NCI-H1417 treated with DMSO at 0.1 percent for 48 hours (cell line): Measurements from ENCODE around the gene PRXL2A.
"Not testable (repeated sequence)": the region's sequence is repeated elsewhere in the genome, so short reads cannot be mapped to it uniquely, and the experiment has no call there.

Experiments
- DNase-seq: peaks from one replicate; lab custom pipeline; 2025; lab: John Stamatoyannopoulos, UW

Gene PRXL2A, protein sequence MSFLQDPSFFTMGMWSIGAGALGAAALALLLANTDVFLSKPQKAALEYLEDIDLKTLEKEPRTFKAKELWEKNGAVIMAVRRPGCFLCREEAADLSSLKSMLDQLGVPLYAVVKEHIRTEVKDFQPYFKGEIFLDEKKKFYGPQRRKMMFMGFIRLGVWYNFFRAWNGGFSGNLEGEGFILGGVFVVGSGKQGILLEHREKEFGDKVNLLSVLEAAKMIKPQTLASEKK

DNA sequence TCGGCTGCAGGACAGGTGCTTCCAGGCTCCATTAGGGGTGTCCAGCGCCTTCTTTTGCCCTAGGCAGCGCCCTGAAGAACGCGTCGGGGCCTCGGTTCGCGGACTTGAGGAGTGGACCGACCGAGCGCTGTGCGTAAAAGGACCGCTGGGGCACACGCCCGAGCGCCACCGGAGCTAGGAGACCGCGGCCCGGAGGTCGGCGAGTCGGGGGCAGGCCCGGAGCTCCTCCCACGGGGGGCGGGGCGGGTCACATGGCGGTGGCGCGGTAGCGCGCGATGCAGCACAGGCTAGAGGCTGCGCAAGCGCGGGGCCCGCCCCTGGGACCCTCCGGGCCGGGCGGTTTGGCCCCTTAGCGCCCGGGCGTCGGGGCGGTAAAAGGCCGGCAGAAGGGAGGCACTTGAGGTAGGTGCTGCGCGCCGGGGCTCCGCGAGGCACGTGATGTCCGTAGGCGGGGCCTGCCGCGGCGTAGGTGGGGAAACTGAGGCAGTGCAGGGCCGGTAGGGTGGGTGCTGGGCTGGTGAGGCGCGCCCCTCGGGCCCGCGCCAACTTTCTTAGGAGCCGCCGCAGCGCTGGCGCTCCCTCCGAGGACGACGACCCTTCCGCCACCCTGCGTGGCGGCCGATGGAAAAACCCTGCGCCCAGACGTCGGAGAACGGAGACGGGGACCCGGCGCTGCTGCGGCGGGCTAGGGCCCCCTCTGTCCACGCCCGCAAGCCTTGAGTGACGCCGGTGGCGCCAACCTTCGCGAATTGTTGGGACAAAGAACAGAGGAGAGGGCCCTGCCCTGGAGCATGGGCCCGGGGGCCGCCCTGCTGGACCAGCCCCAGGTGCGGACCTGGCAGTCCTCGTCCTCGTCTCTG lies at the start of gene PRXL2A:
TSS of gene PRXL2A (plus strand) at position 310 of the 860 bp plus-strand sequence. CDS start 11,917 bp downstream, outside the sequence.
- DNase-seq, result peak; percentile 26

DNA sequence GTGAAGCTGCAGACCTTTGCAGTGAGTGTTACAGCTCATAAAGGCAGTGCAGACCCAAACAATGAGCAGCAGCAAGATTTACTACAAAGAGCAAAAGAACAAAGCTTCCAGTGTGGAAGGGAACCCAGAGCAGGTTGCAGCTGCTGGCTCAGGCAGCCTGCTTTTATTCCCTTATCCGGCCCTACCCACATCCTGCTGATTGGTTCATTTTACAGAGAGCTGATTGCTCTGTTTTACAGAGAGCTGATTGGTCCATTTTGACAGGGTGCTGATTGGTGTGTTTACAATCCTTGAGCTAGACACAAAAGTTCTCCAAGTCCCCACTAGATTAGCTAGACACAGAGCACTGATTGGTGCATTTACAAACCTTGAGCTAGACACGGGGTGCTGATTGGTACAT lies 49.4 kb upstream of the PRXL2A start:
- DNase-seq, result not testable (repeated sequence)

DNA sequence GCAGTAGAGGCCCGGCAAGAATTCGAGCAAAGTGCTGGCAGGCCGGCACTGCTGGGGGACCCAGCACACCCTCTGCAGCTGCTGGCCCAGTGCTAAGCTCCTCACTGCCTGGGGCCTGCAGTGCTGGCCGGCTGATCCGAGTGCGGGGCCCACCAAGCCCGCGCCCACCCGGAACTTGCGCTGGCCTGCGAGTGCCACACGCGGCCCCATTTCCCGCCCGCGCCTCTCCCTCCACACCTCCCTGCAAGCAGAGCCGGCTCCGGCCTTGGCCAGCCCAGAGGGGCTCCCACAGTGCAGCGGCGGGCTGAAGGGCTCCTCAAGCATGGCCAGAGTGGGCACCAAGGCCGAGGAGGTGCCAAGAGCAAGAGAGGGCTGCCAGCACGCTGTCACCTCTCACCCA lies 48.7 kb upstream of the PRXL2A start:
- DNase-seq, result no peak

DNA sequence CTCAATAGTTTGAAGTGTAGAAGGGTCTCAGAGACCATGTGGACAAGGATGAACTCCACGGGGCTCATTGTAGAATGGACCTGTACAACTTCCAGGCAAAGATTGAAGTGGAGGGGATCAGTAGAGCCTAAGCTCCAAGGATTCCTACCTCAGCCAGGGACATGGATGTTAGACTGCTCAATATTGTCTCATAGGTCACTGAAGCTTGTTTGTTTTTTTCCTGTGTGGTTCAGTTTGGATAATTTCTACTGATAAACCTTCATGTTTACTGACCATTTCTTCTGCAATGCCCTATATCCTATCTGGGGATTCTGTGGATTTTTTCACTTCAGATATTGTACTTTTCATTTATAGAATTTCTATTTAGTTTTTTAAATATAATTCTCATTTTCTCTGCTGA lies 42.8 kb upstream of the PRXL2A start:
- DNase-seq, result no peak

DNA sequence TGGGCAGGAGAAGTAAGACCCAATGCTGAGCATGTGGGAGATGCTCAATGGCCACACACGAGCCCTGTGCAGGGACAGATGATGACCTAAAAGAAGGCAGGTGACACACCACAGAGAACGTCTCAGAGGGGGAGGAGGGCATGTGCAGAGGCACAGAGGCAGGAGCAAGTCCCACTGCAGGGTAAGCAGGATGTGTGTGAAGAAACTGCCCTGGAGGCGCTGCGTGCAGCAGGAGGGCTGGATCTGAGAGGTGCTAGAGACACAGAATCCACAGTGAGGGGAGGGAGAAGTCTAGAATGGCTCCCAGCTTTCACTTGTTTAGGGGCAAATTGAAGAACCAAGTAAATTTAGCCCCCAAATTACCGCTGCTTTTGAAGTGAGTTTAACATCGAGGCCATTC lies 36.9 kb upstream of the PRXL2A start:
- DNase-seq, result no peak

DNA sequence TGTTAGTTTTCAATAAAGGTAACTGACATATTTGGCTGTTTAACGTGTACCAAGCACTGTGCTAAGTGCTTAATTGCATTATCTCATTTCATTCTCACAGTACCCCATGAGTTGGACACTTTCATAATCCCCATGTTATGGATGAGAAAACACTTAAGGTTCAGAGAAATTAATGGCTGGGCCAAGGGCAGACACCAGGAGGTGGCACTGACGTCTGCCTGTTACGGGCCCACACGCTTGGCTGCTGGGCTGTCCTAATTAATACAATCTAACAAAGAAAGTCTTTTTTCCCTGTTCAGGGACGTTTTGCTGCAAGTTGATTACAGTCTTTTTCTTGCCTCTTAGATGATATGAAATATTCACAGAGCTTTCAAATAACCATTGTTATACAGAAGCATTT lies 35.7 kb upstream of the PRXL2A start:
- DNase-seq, result no peak

DNA sequence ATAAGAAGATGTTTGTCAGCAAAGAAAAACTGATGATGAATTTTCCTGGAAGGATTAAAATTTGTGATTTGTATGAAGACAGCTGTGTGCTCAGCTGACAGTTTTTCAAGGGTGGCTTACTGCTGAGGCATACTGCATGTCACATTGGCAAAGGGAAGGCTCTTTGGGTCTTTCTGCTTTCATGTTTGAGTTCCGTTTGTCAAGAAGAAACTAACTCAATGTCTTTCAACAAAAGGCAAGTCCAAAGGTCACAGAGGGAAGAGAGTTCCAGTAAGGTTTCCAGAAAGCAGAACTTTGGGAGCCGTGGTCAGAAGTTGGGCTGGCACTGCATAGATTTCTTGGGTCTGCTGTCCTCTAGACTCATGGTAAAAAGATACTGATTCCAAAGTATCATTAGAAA lies 34.8 kb upstream of the PRXL2A start:
- DNase-seq, result no peak

DNA sequence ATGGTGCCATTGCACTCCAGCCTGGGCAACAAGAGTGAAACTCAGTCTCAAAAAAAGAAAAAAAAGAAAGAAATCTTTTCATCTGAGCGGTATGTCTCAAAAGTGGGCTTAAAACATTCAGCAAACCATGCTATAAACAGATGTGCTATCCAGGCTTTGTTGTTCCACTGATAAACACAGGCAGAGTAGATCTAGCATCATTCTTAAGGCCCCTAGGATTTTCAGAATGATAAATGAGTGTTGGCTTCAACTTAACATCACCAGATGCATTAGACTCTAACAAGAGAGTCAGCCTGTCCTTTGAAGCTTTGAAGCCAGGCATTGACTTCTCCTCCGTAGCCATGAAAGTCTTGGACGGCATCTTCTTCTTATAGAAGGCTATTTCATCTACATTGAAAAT lies 28.6 kb upstream of the PRXL2A start:
- DNase-seq, result no peak

DNA sequence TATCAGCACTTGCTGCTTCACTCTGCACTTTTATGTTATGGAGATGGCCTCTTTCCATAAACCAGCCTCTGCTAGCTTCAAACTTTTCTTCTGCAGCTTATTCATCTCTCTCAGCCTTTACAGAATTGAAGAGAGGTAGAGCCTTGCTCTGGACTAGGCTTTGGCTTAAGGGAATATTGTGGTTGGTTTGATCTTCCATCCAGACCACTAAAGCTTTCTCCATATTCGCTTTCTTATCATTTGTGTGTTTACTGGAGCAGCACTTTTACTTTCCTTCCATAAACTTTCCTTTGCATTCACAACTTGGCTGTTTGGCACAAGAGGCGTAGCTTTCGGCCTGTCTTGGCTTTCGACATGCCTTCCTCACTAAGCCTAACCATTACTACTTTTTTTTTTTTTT lies 28.2 kb upstream of the PRXL2A start:
- DNase-seq, result no peak

DNA sequence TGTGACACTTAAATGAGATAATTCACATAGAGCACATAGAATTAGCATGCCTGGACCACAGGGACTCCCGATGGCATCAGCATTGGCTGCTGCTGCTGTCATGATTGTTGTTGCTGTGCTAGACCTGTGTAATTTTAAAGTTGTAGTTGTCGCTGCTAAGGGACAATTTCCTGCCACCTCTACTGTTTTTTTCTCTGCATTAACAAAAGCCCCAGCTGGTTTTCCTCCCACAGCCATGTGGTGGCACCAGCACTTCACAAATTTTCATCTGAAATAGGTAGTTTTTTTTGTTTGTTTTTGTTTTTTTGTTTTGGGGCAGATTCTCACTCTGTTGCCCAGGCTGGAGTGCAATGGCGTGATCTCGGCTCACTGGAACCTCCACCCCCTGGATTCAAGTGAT lies 25.4 kb upstream of the PRXL2A start:
- DNase-seq, result no peak

DNA sequence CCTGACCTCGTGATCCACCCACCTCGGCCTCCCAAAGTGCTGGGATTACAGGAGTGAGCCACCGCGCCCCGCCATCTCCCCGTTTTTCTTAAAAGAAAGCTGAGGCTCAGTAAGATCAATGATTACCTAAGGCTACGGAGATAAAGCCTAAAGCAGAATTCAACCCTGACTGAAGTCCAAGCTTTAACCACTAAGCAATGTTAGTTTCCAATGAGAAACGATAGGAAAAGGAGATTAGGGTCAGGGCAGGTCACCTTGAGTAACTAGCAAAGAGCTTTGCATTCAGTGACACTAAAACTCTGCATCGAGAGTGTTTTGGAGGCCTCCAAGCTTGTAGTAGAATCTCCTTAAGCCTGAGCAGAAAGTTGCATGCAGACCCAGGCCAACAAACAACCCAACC lies 17.6 kb upstream of the PRXL2A start:
- DNase-seq, result no peak

DNA sequence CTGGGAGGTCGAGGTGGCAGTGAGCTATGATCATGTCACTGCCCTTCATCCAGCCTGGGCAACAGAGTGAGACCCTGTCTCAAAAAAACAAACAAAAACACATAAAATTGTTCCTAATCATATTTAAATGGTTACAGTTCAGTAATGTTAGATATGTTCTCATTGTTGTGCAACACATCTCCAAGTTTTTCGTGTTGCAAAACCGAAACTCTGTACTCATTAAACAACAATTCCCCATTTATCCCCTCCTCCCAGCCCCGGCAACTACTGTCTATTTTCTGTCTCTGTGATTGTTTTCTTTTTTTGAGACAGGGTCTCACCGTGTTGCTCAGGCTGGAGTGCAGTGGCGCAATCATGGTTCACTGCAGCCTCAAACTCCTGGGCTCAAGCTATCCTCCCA lies 16.1 kb upstream of the PRXL2A start:
- no peak for DNase-seq

DNA sequence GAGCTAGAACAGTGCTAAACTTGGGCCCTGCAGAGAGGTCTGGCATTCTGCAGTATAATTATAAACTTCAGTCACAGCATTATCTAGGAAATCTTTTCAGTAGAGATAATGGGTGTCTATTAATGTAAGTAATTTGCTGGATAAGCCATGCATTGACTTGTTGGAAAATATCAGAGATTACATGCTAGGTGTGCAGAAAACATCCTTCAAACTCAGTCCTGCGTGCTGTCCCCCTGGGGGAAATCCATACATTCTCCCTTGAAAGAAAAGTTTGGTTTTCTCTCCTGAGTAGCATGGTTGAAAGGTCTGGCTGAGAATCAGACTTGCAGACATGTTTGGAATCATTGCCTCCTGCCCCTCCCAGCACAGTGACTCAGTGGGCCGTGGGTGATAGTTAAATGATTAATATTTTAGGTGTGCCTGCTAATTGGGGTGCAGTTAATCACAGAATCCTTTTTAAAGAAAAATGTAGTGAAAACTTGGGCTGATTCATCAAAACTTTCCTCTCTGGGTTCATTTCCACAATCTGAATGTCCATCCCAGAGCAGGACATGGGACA lies 13.9 kb upstream of the PRXL2A start:
- no peak for DNase-seq

DNA sequence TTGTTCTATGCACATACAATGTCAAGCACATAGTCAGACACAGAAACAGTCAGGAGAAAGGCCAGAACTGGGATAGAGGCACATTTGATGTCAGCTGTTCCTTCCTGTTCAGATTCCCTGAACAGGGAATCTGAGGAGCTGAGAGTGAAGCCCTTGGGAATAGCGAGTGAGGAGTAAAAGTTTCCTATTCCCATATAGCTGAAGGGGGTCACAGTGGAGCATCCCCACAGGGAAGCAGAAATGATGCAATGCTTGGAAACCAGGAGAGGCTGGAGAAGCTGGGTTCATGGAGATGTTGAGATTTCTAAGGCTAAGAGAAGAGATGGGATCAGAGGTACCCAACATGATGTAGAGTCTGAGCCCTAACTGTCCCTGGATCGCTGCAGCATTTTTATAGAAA lies 11.3 kb upstream of the PRXL2A start:
- DNase-seq, result no peak

DNA sequence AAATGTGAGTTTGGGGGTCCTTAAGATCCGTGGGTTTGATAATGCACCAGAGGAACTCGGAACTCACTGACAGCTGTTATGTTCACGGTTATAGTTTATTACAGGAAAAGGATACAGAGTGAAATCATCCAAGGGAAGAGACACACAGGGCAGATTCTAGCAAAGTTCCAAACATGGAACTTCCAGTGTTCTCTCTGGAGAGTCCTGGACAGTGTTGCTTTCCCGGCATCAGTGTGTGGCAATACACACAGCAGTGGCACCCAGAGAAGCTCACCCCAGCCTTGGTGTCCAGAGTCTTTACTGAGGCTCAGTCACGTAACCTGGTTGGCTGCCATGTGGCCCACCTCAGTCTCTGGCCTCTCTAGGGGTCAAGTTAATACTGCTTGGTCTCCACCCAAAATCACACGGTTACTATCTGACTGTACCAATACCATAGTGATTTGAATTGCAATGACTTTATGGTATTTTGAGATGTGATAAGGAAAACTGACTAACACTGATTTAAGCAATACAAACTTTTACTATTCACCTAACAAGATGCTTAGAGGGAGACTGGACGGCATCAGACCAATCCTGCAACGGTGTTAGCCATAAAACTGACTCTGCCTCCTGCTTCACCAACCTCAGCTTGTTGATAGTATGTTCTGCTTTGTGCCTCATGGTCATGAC lies 8.1 kb upstream of the PRXL2A start:
- DNase-seq, result no peak

DNA sequence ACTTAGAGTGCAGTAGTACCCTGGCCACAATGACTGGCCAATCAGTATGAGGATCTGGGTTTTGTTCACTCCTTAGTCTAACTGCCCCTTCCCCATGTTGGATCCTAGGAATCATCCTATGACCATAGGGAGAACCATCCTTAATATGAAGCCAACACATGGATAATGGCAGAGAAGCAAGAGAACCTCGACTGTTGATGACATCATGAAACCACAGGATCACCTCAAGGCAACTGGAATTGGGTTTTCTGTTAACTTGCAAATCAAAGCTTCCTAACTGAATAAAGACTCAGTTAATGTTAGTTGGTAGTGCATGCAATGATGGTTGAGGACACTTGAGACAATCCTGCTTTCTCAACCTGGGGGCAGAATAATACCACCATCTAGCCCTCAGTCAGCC lies 3.3 kb upstream of the PRXL2A start:
- DNase-seq, result no peak

DNA sequence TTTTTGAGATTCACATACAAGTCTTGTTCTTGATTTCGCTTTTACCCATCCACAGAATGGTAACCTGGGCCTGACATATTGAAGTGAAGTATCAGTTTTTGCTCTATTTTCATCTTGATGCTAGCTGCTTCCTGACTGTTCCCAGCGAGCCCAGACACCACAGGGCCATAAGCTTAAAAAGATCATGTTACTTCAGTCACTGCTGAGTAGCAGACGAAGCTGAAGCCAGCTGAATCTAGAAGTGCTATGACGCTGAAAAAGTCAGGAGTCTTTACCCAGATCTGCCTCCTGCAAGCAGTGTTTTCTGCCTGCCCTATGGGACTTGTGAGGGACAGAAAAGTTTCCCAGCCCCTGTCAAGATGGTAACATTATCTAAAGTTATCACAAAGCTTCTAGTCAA lies 2.7 kb upstream of the PRXL2A start:
- DNase-seq, result no peak

DNA sequence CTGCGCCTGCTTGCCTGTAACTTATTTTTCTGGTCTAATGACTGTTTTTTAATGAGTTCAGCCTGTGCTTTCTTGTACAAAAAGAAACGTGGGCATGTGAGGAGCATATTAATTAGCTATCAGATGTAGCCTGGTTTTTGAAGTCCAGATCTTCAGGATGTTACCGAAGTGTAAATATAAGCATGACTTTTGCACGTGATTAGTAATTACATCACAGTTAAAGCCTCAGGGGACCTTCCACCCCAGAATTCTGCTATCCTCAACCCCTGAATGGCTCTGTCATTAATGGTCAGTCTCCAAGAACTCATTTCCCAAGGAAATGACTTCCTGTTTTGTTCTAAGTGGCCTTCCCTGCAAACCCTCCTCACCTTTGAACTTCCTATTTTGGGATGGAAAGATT lies 2.1 kb upstream of the PRXL2A start:
- no peak for DNase-seq

DNA sequence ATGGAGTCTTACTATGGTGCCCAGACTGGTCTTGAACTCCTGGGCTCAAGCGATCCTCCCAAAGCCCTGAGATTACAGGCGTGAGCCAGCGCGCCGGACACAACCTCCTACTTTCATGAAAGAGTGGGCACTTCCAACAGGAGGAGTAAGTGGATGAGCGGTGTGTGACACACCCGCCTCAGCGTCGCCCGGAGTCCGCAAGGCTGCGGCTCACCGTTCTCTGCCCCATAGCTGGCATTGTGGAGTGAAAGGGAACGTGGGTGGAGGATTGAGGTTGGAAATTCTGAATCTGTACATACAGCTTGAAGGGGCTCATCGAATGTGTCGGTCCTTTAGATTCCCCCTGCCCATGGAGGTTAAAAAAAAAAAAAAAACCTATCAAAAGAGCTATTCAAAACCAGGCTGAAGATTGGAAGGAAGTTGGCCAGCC lies 524 bp upstream of the PRXL2A start:
- DNase-seq, result no peak

DNA sequence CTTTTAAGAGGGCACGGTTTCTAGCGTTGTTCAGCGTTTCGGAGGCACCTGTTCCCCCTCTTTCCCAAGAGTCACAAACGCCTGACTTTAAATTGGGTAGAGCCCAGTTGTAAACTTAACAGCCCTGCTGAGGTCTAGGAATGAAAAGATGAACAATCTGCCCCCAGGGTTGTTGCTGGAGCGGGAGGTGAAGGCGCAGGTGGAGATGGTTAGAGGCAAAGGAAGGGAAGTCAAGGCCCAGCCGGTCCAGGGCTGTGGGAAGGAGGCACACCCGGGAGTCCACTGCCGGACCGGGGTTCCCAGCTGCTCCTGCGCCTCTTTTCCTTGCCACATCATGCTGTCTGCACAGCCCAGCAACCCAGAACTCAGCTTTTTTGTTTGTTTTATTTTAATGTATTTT lies 770 bp downstream of the PRXL2A start:
- DNase-seq, result no peak

DNA sequence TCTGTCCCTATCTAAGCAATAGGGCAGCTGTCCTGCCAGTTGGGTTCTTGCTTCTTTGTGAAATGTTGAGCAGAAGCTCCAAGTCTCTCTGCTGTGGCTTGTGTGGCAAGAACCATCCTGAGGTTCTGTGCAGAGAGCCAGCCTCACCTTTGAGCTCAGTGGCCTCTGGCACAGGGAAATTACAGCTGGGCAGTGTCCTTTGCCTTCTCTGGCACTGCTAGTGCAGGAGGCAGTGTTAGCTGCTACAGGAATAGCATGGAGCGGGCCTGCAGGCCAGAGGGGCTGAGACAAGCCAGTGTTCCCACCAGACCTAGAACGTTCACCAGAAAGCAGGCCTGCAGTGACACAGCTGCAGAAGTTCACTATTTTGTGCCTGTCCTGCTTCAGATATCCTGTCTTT lies 1.8 kb downstream of the PRXL2A start:
- no peak for DNase-seq

DNA sequence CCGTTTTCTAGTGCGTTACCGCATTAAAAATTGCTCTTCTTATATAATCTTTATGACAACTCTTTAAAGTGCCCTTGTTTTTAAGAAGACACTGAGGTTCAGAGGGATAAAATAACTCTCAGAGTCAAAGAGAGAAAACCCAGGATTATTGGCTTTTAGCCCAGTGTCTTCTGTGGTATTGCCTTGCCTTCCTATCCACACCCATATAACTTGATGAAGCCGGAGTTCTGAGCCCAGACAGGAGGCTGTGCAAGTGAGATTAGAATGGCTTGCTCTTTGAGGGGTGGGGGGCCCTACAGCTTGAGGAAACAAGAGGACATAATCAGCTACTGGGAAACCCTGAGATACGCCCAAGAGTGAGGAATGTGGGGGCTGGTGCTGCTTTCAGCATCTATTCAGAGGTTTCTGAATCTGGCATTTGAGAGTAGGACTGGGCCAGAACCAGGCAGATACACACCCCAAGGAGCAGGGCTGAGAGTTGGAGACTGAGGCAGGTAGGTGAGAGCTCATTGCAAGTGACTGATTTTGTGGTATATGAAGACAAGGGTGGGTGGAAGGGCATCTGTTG lies 2.3 kb downstream of the PRXL2A start:
- DNase-seq, result no peak
